ENCODE results near the gene PACS2.
"Not testable (repeated sequence)": the region's sequence is repeated elsewhere in the genome, so short reads cannot be mapped to it uniquely, and the experiment has no call there.

Gene PACS2

GRCh38 chr14:105313381-105314286 lies 914 bp upstream of the PACS2 start:
- DNase-seq (ENCODE audit: extremely low read depth in 1 of 2, low read depth in 1 of 2): no peak

GRCh38 chr14:105315211-105315721 lies 718 bp downstream of the PACS2 start:
- no peak for DNase-seq (ENCODE audit: extremely low read depth in 1 of 2, low read depth in 1 of 2)

GRCh38 chr14:105315941-105316576 lies 1.5 kb downstream of the PACS2 start:
- DNase-seq (ENCODE audit: extremely low read depth in 1 of 2, low read depth in 1 of 2): no peak

GRCh38 chr14:105316577-105316941 lies 2.0 kb downstream of the PACS2 start:
- DNase-seq (ENCODE audit: extremely low read depth in 1 of 2, low read depth in 1 of 2): no peak

GRCh38 chr14:105316968-105317510 lies 2.5 kb downstream of the PACS2 start:
- DNase-seq (ENCODE audit: extremely low read depth in 1 of 2, low read depth in 1 of 2): no peak

- DNase-seq (ENCODE audit: extremely low read depth in 1 of 2, low read depth in 1 of 2): no peak
Observed at GRCh38 chr14:105317546-105317945, 3.0 kb downstream of the PACS2 start.

GRCh38 chr14:105322791-105323556 lies 8.4 kb downstream of the PACS2 start:
- DNase-seq (ENCODE audit: extremely low read depth in 1 of 2, low read depth in 1 of 2): no peak

- DNase-seq (ENCODE audit: extremely low read depth in 1 of 2, low read depth in 1 of 2): no peak
Observed at GRCh38 chr14:105323663-105324062, 9.1 kb downstream of the PACS2 start.

GRCh38 chr14:105324080-105324778 lies 9.7 kb downstream of the PACS2 start:
- DNase-seq (ENCODE audit: extremely low read depth in 1 of 2, low read depth in 1 of 2): no peak

GRCh38 chr14:105324871-105325270 lies 10.3 kb downstream of the PACS2 start:
- no peak for DNase-seq (ENCODE audit: extremely low read depth in 1 of 2, low read depth in 1 of 2)

- no peak for DNase-seq (ENCODE audit: extremely low read depth in 1 of 2, low read depth in 1 of 2)
Observed at GRCh38 chr14:105325303-105325702, 10.8 kb downstream of the PACS2 start.

- no peak for DNase-seq (ENCODE audit: extremely low read depth in 1 of 2, low read depth in 1 of 2)
Observed at GRCh38 chr14:105325716-105326567, 11.4 kb downstream of the PACS2 start.

GRCh38 chr14:105326568-105326867 lies 12.0 kb downstream of the PACS2 start:
- no peak for DNase-seq (ENCODE audit: extremely low read depth in 1 of 2, low read depth in 1 of 2)

- DNase-seq (ENCODE audit: extremely low read depth in 1 of 2, low read depth in 1 of 2): no peak
Observed at GRCh38 chr14:105326891-105327694, 12.5 kb downstream of the PACS2 start.

- DNase-seq (ENCODE audit: extremely low read depth in 1 of 2, low read depth in 1 of 2): not testable (repeated sequence)
Observed at GRCh38 chr14:105327695-105328045, 13.1 kb downstream of the PACS2 start.

GRCh38 chr14:105328070-105328677 lies 13.6 kb downstream of the PACS2 start:
- no peak for DNase-seq (ENCODE audit: extremely low read depth in 1 of 2, low read depth in 1 of 2)

GRCh38 chr14:105328678-105329390 lies 14.3 kb downstream of the PACS2 start:
- no peak for DNase-seq (ENCODE audit: extremely low read depth in 1 of 2, low read depth in 1 of 2)
